ENCODE data around the gene AFF1.

- TF ChIP-seq CTCF (IDR thresholded peaks at IDR 0.05) (no peak), POLR2A (IDR thresholded peaks at IDR 0.05) (no peak)
These were observed 97.1 kb downstream of the AFF1 start for GRCh38 chr4:87031920-87032319.
